Transverse colon (tissue), 4 donors: ENCODE measurements around the gene LRRC32. TPM values are rescaled to one million over a fixed set of nuclear protein-coding genes. Genes with fewer than 3 reads are reported as not detected.
A peak's percentile ranks its signal among the peaks of the same experiment; 100 is the strongest.

ENCODE experiments used
- DNase-seq: peaks from one replicate; pipeline ENCODE4 v3.0.0-alpha.2; 2019
- H3K27ac ChIP-seq, 4 donors: fragments of 200-600 bp; sonication (generic); 2 replicates each; pipeline ENCODE4 v1.5.1; 2016 to 2018; ENCODE audit warnings: inconsistent platforms in 4 of 4
- H3K27me3 ChIP-seq: fragments of 200-600 bp; sonication (generic); 2 replicates; pipeline ENCODE4 v1.5.1; 2017; ENCODE audit warnings: inconsistent platforms
- H3K36me3 ChIP-seq, 4 donors: fragments of 200-600 bp; sonication (generic); 2 replicates each; pipeline ENCODE4 v1.5.1; 2017 to 2019; ENCODE audit warnings: inconsistent platforms in 4 of 4
- H3K4me1 ChIP-seq, 4 donors: fragments of 200-600 bp; sonication (generic); 2 replicates each; pipeline ENCODE4 v1.5.1; 2017 to 2020; ENCODE audit warnings: inconsistent platforms in 4 of 4
- H3K4me3 ChIP-seq, 4 donors: fragments of 200-600 bp; sonication (generic); 1 replicate in 1 of 4; 2 replicates in 3 of 4; pipeline versions ENCODE4 v1.5.1 to v1.6.1; 2017 to 2019; ENCODE audit warnings: inconsistent platforms in 4 of 4
- H3K9me3 ChIP-seq, 2 donors: fragments of 200-600 bp; sonication (generic); 2 replicates each; pipeline ENCODE4 v1.5.1; 2017 to 2019; ENCODE audit warnings: inconsistent platforms in 2 of 2
- CTCF ChIP-seq, 5 experiments: fragments of 200-600 bp in 3 of 5; fragments of 450-650 bp in 2 of 5; sonication (generic) in 3 of 5; IDR thresholded peaks; 1 replicate in 2 of 5; 2 replicates in 3 of 5; pipeline ENCODE4 v1.5.1; 2016 to 2017; ENCODE audit warnings: antibody characterized with exemption in 5 of 5, inconsistent platforms in 3 of 5, mild to moderate bottlenecking in 2 of 5, moderate library complexity in 1 of 5
- EP300 ChIP-seq: sonication (generic); formaldehyde crosslinking; IDR thresholded peaks from one replicate; pipeline ENCODE4 v1.6.1; 2017; ENCODE audit warnings: antibody characterized with exemption, low read depth
- POLR2A ChIP-seq: fragments of 450-650 bp; IDR thresholded peaks from one replicate; pipeline ENCODE4 v1.6.1; 2016; ENCODE audit warnings: antibody characterized with exemption, mild to moderate bottlenecking, moderate library complexity
- POLR2AphosphoS5 ChIP-seq, 3 donors: sonication (generic); formaldehyde crosslinking; IDR thresholded peaks; one replicate each; pipeline ENCODE4 v1.6.1; 2016; ENCODE audit warnings: antibody characterized with exemption in 3 of 3
- WGBS, 2 donors: methylation state at CpG; one replicate each; pipeline ENCODE4 v1.1.5; 2018; ENCODE audit warnings: low coverage in 1 of 2; 5-methylcytosine and 5-hydroxymethylcytosine counted together
- in situ Hi-C, 4 donors: fragments of 200-750 bp; cut with MboI; loops; one replicate each; pipeline versions ENCODE4 v1.15.0 to v1.15.1; 2017; ENCODE audit warnings: low sequenced_read_pairs in 3 of 4, low pct_ligation_motif_present in 1 of 4, low pct_unique_long_range_greater_than_20kb in 1 of 4
- intact Hi-C: fragments of 100-400 bp; cut with DNase I; formaldehyde crosslinking; loops from one replicate; pipeline ENCODE4 v1.15.1; 2023; ENCODE audit warnings: low total_unique reads
- total RNA-seq, 4 donors: library from RNA; depleted of rRNA; stranded (reverse); fragments of >200 nt; gene quantifications; one replicate each; pipeline ENCODE4 v1.1.0, GENCODE V29; 2016

Gene LRRC32
- total RNA-seq, 4 donors from 2014 or later = 5.1 to 11.5 (median 9.1) TPM

GRCh38 chr11:76617553-76618265 is 52.8 kb downstream of the LRRC32 start:
- Histone ChIP-seq H3K27ac (no peak overlapping the region), H3K4me3 (no peak overlapping the region), H3K36me3 (no peaks in the 10 kb centered on the region), H3K9me3 (no peaks in the 10 kb centered on the region), H3K27me3 (no peaks in the 10 kb centered on the region), H3K4me1 (peaks cover 0 to 17% (median 11%) of the 10 kb centered on the region in 4 donors)
- WGBS, 2 donors = 88 to 100% methylated on average over 1 to 7 of the region's 7 CpGs
- in situ Hi-C loops = no loop called here
- no peak for DNase-seq
- TF ChIP-seq CTCF (IDR thresholded peaks at IDR 0.05) = no peak
- no peak for TF ChIP-seq POLR2A
- TF ChIP-seq POLR2AphosphoS5 (IDR thresholded peaks at IDR 0.05) = no peak
- TF ChIP-seq EP300 = no peak
- intact Hi-C loops = no loop called here

DNA sequence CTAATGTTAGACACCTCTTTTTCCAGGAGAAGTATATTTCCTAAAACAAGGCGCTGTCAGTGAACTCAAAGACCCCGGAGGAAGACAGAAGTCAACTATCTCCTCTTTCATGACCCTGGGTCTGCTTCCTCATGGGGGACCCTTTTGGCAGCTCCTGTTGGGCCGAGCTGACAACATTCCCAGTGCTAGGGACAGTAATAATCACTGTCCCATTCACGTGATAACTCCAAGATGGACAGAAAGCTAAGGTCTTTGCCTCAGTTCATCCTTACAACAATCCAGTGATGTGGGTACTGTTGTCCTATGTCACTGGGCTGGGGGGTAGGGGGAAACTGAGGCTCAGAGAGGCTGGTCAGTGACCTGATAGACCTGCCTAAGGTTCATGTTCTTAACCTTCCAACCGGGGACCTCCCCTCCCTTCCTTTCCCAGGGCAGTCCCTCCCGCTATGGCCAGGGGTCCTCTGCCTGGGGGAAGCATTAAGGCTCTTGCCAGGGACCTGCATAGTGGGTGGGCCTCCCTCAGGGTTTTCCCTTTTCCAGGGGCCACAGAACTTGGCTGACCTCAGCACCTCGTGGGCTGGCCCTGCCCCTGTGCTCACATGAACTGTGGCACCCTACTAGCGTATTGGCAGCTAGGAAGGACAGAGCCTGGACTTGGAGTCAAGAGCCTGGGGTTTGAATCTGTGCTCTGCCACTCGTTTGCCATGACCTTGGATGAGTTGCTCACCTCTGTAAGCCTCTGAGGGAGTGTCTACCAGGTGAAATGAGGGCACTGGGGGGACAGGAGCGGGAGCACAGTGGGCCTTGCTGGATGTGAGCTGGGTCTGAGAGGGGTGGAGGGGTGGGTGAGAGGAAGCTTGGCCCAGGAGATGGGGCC is 53.6 kb downstream of the LRRC32 start:
- no peak overlapping the region for H3K27ac ChIP-seq
- WGBS, 2 donors = 73% methylated on average over 10 of the region's 10 CpGs; no CpG with 5 or more reads in 1 of the 2 donors

GRCh38 chr11:76615950-76616349 is 54.6 kb downstream of the LRRC32 start:
- DNase-seq = peak; percentile 79

More for the DNA sequence above, 53.6 kb downstream of the LRRC32 start:
- DNase-seq = no peak
- Histone ChIP-seq H3K27me3 (no peaks in the 10 kb centered on the region), H3K36me3 (no peaks in the 10 kb centered on the region), H3K9me3 (no peaks in the 10 kb centered on the region), H3K4me1 (peaks cover 0 to 16% (median 11%) of the 10 kb centered on the region in 4 donors), H3K4me3 (no peak overlapping the region)
- no peak for TF ChIP-seq POLR2A
- no peak for TF ChIP-seq EP300
- TF ChIP-seq POLR2AphosphoS5 (IDR thresholded peaks at IDR 0.05) = no peak
- no peak for TF ChIP-seq CTCF (IDR thresholded peaks at IDR 0.05)
- intact Hi-C loops = no loop called here
- in situ Hi-C loops = no loop called here

More at GRCh38 chr11:76615950-76616349, 54.6 kb downstream of the LRRC32 start:
- TF ChIP-seq POLR2A (no peak), CTCF (IDR thresholded peaks at IDR 0.05) (no peak), POLR2AphosphoS5 (IDR thresholded peaks at IDR 0.05) (no peak), EP300 (no peak)
- intact Hi-C loops = no loop called here
- in situ Hi-C loops = no loop called here
- H3K36me3 ChIP-seq = no peaks in the 10 kb centered on the region
- H3K4me3 ChIP-seq = no peak overlapping the region
- WGBS, 2 donors = 31% methylated on average over 4 of the region's 4 CpGs; no CpG with 5 or more reads in 1 of the 2 donors
- peak overlapping the region; percentile 20 to 39 (median 34) for H3K27ac ChIP-seq
- no peaks in the 10 kb centered on the region for H3K9me3 ChIP-seq
- no peaks in the 10 kb centered on the region for H3K27me3 ChIP-seq
- peaks cover 0 to 12% (median 11%) of the 10 kb centered on the region in 4 donors for H3K4me1 ChIP-seq
